Measurements from ENCODE around the gene IRX2.

IRX2 gene

GRCh38 chr5:2755681-2756171, 4.2 kb upstream of the IRX2 start:
- DNase-seq = no peak

GRCh38 chr5:2755076-2755680, 3.7 kb upstream of the IRX2 start:
- no peak for DNase-seq

GRCh38 chr5:2754581-2755075, 3.2 kb upstream of the IRX2 start:
- no peak for DNase-seq

- DNase-seq = no peak
Observed at GRCh38 chr5:2753452-2754420, 2.3 kb upstream of the IRX2 start.

GRCh38 chr5:2752821-2753439, 1.5 kb upstream of the IRX2 start:
- no peak for DNase-seq

- no peak for DNase-seq
Observed at GRCh38 chr5:2752059-2752820, 763 bp upstream of the IRX2 start.

- DNase-seq = no peak
Observed at GRCh38 chr5:2750758-2751464, 566 bp downstream of the IRX2 start.

GRCh38 chr5:2750026-2750757, 1.3 kb downstream of the IRX2 start:
- no peak for DNase-seq

GRCh38 chr5:2749514-2750025, 1.9 kb downstream of the IRX2 start:
- no peak for DNase-seq

- no peak for DNase-seq
Observed at GRCh38 chr5:2748861-2749513, 2.5 kb downstream of the IRX2 start.

GRCh38 chr5:2748179-2748860, 3.2 kb downstream of the IRX2 start:
- no peak for DNase-seq

- no peak for DNase-seq
Observed at GRCh38 chr5:2747363-2748162, 3.9 kb downstream of the IRX2 start.

- no peak for DNase-seq
Observed at GRCh38 chr5:2746561-2747032, 4.9 kb downstream of the IRX2 start.

- DNase-seq = no peak
Observed at GRCh38 chr5:2744485-2744884, 7.0 kb downstream of the IRX2 start.

GRCh38 chr5:2742921-2743679, 8.4 kb downstream of the IRX2 start:
- no peak for DNase-seq

- DNase-seq = no peak
Observed at GRCh38 chr5:2741956-2742355, 9.5 kb downstream of the IRX2 start.

GRCh38 chr5:2740876-2741555, 10.5 kb downstream of the IRX2 start:
- DNase-seq = no peak

Data from activated naive CD4-positive, alpha-beta T cell treated with anti-CD3 and anti-CD28 coated beads, Interleukin-2, amount 50 U/mL, for 16 hours (primary cell).